A549 (cell line): ENCODE data around the gene TBC1D24.

Source experiments
- BHLHE40 ChIP-seq: IDR thresholded peaks from 2 replicates; pipeline ENCODE4 v1.6.1; 2012; ENCODE audit warnings: low read depth, low read length, inconsistent platforms
- CBX2 ChIP-seq: fragments of 200-600 bp; sonication (generic); IDR thresholded peaks from 2 replicates; pipeline ENCODE4 v1.6.1; 2016; ENCODE audit warnings: low read depth, mild to moderate bottlenecking, borderline replicate concordance
- CHD2 ChIP-seq: fragments of 150-350 bp; IDR thresholded peaks from 2 replicates; pipeline ENCODE4 v1.6.1; 2014; ENCODE audit warnings: low read length; ENCODE audit not compliant: partially characterized antibody
- EP300 ChIP-seq, 2 experiments: fragments of >200 bp; sonication (Bioruptor Twin); formaldehyde crosslinking; IDR thresholded peaks; 2 replicates in 1 of 2; 3 replicates in 1 of 2; pipeline ENCODE4 v1.6.1; 2016 to 2017
- HOXA7 ChIP-seq: fragments of 250-450 bp; sonication (Bioruptor Pico); IDR thresholded peaks from 2 replicates; pipeline ENCODE4 v1.5.0; 2020; ENCODE audit warnings: mild to moderate bottlenecking, moderate library complexity
- JUN ChIP-seq, 2 experiments: fragments of >200 bp; sonication (Bioruptor Twin); formaldehyde crosslinking; IDR thresholded peaks; 2 replicates in 1 of 2; 3 replicates in 1 of 2; pipeline ENCODE4 v1.6.1; 2016 to 2017
- JUNB ChIP-seq: fragments of >200 bp; sonication (Bioruptor Twin); formaldehyde crosslinking; IDR thresholded peaks from 2 replicates; pipeline ENCODE4 v1.6.1; 2016
- POLR2A ChIP-seq: IDR thresholded peaks from 2 replicates; pipeline ENCODE4 v1.6.1; 2012; ENCODE audit warnings: mild to moderate bottlenecking, low read length
- SMC3 ChIP-seq: fragments of >200 bp; sonication (Bioruptor Twin); formaldehyde crosslinking; IDR thresholded peaks from 3 replicates; pipeline ENCODE4 v1.6.1; 2018; ENCODE audit warnings: inconsistent platforms
- TF ChIP-seq, protein P1 (sequence below): fragments of >200 bp; sonication (Bioruptor Twin); formaldehyde crosslinking; IDR thresholded peaks from 3 replicates; pipeline ENCODE4 v1.5.1; 2016
- TF ChIP-seq, protein P2 (sequence below): fragments of >200 bp; sonication (Bioruptor Twin); formaldehyde crosslinking; IDR thresholded peaks from 3 replicates; pipeline ENCODE4 v1.6.1; 2016
- TF ChIP-seq, protein P3 (sequence below): fragments of 450-650 bp; IDR thresholded peaks from 2 replicates; pipeline ENCODE4 v1.6.1; 2014; ENCODE audit warnings: antibody characterized with exemption
- TF ChIP-seq, protein P4 (sequence below): fragments of 250-450 bp; sonication (Bioruptor Pico); IDR thresholded peaks from 2 replicates; pipeline ENCODE4 v1.5.0; 2021; ENCODE audit warnings: mild to moderate bottlenecking, moderate library complexity, borderline replicate concordance
- TF ChIP-seq, protein P5 (sequence below): IDR thresholded peaks from 2 replicates; pipeline ENCODE4 v1.6.1; 2012

DNA sequence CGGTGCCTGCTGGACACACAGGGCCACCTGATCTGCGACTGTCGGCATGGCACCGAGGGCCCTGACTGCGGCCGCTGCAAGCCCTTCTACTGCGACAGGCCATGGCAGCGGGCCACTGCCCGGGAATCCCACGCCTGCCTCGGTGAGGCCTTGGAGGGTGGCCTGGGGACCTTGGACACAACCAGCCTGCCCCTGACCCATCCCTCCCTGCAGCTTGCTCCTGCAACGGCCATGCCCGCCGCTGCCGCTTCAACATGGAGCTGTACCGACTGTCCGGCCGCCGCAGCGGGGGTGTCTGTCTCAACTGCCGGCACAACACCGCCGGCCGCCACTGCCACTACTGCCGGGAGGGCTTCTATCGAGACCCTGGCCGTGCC is 2.5 kb upstream of the TBC1D24 start:
- TF ChIP-seq POLR2A = peak; percentile 20; the same call in 1 of the 2 replicates
- TF ChIP-seq, protein P1, sequence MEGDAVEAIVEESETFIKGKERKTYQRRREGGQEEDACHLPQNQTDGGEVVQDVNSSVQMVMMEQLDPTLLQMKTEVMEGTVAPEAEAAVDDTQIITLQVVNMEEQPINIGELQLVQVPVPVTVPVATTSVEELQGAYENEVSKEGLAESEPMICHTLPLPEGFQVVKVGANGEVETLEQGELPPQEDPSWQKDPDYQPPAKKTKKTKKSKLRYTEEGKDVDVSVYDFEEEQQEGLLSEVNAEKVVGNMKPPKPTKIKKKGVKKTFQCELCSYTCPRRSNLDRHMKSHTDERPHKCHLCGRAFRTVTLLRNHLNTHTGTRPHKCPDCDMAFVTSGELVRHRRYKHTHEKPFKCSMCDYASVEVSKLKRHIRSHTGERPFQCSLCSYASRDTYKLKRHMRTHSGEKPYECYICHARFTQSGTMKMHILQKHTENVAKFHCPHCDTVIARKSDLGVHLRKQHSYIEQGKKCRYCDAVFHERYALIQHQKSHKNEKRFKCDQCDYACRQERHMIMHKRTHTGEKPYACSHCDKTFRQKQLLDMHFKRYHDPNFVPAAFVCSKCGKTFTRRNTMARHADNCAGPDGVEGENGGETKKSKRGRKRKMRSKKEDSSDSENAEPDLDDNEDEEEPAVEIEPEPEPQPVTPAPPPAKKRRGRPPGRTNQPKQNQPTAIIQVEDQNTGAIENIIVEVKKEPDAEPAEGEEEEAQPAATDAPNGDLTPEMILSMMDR = no peak
- no peak for TF ChIP-seq JUNB
- no peak for TF ChIP-seq BHLHE40
- TF ChIP-seq, protein P2, sequence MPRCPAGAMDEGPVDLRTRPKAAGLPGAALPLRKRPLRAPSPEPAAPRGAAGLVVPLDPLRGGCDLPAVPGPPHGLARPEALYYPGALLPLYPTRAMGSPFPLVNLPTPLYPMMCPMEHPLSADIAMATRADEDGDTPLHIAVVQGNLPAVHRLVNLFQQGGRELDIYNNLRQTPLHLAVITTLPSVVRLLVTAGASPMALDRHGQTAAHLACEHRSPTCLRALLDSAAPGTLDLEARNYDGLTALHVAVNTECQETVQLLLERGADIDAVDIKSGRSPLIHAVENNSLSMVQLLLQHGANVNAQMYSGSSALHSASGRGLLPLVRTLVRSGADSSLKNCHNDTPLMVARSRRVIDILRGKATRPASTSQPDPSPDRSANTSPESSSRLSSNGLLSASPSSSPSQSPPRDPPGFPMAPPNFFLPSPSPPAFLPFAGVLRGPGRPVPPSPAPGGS = no peak
- TF ChIP-seq, protein P3, sequence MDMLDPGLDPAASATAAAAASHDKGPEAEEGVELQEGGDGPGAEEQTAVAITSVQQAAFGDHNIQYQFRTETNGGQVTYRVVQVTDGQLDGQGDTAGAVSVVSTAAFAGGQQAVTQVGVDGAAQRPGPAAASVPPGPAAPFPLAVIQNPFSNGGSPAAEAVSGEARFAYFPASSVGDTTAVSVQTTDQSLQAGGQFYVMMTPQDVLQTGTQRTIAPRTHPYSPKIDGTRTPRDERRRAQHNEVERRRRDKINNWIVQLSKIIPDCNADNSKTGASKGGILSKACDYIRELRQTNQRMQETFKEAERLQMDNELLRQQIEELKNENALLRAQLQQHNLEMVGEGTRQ = no peak
- TF ChIP-seq, protein P4, sequence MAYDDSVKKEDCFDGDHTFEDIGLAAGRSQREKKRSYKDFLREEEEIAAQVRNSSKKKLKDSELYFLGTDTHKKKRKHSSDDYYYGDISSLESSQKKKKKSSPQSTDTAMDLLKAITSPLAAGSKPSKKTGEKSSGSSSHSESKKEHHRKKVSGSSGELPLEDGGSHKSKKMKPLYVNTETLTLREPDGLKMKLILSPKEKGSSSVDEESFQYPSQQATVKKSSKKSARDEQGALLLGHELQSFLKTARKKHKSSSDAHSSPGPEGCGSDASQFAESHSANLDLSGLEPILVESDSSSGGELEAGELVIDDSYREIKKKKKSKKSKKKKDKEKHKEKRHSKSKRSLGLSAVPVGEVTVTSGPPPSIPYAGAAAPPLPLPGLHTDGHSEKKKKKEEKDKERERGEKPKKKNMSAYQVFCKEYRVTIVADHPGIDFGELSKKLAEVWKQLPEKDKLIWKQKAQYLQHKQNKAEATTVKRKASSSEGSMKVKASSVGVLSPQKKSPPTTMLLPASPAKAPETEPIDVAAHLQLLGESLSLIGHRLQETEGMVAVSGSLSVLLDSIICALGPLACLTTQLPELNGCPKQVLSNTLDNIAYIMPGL = no peak
- no peak for TF ChIP-seq HOXA7 (CRISPR knock-in tag)
- TF ChIP-seq CBX2 = no peak
- no peak for TF ChIP-seq EP300 (IDR thresholded peaks at IDR 0.05)
- TF ChIP-seq, protein P5, sequence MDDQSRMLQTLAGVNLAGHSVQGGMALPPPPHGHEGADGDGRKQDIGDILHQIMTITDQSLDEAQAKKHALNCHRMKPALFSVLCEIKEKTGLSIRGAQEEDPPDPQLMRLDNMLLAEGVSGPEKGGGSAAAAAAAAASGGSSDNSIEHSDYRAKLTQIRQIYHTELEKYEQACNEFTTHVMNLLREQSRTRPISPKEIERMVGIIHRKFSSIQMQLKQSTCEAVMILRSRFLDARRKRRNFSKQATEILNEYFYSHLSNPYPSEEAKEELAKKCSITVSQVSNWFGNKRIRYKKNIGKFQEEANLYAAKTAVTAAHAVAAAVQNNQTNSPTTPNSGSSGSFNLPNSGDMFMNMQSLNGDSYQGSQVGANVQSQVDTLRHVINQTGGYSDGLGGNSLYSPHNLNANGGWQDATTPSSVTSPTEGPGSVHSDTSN = no peak
- no peak for TF ChIP-seq CHD2
- no peak for TF ChIP-seq JUN (IDR thresholded peaks at IDR 0.05)
- no peak for TF ChIP-seq SMC3
